HCT116 (cell line): ENCODE measurements around the gene ARL13B. TPM values are rescaled to one million over a fixed set of nuclear protein-coding genes. Genes with fewer than 3 reads are reported as not detected.
"Not testable (repeated sequence)": the region's sequence is repeated elsewhere in the genome, so short reads cannot be mapped to it uniquely, and the experiment has no call there.

ENCODE experiments used
- ATAC-seq: fragments of 200-7000 bp; cut with Tn5 transposase; 2 replicates; pipeline ENCODE4 v1.9.1; 2020; ENCODE audit warnings: mild to moderate bottlenecking, moderate library complexity
- BruUV-seq: library from RNA; stranded (reverse); fragments of 400-500 nt; replicated peaks from 2 replicates; lab custom pipeline; 2021; lab: Mats Ljungman, UMichigan
- CTCF ChIA-PET: fragments of 300-600 bp; sonication (Branson Sonifier 250); formaldehyde crosslinking; loops from one replicate; lab custom pipeline; 2021; ENCODE audit warnings: antibody characterized with exemption; lab: Charles Lee
- POLR2A ChIA-PET: fragments of 300-600, 350-600 bp; sonication (Branson Sonifier 250); formaldehyde crosslinking; loops from one replicate; lab custom pipeline; 2021; ENCODE audit warnings: antibody characterized with exemption; lab: Charles Lee
- RAD21 ChIA-PET, 2 experiments: fragments of 300-600 bp; sonication (Branson Sonifier 250); formaldehyde crosslinking; loops; one replicate each; lab custom pipeline; 2023; ENCODE audit warnings: low total read pairs in 2 of 2; ENCODE audit not compliant: uncharacterized antibody in 2 of 2, unreplicated experiment in 2 of 2, low non-redundant PET in 1 of 2; lab: Charles Lee
- DNase-seq: peaks from one replicate; pipeline ENCODE4 v3.0.0-alpha.2; 2010; ENCODE audit warnings: low read depth, low spot score
- H2AFZ ChIP-seq: fragments of 200-600 bp; shearing (Covaris generic), sonication (generic); 2 replicates; pipeline ENCODE4 v1.6.1; 2017; ENCODE audit warnings: low read depth, mixed run types, mixed read lengths, antibody characterized with exemption, low read length; ENCODE audit not compliant: poor library complexity, severe bottlenecking
- H3K27ac ChIP-seq: 2 replicates; pipeline ENCODE4 v1.5.1; 2012; ENCODE audit warnings: low read depth, low read length
- H3K27me3 ChIP-seq: fragments of 200-600 bp; sonication (generic); 2 replicates; pipeline ENCODE4 v1.6.1; 2016; ENCODE audit warnings: mixed run types, low read length, mixed read lengths; ENCODE audit not compliant: insufficient read depth
- H3K36me3 ChIP-seq, 2 experiments: fragments of 200-500 bp in 1 of 2; fragments of 200-600 bp in 1 of 2; sonication (Bioruptor generic) in 1 of 2; sonication (generic) in 1 of 2; 2 replicates each; pipeline versions ENCODE4 v1.5.1 to v1.6.1; 2014 to 2016; ENCODE audit warnings: low read length in 2 of 2, inconsistent platforms in 1 of 2, mixed read lengths in 1 of 2, mixed run types in 1 of 2; ENCODE audit not compliant: insufficient read depth in 2 of 2, control insufficient read depth in 1 of 2
- H3K4me1 ChIP-seq, 2 experiments: fragments of 200-600 bp in 1 of 2; sonication (generic) in 1 of 2; 2 replicates each; pipeline versions ENCODE4 v1.5.1 to v1.6.1; 2012 to 2017; ENCODE audit warnings: low read length in 2 of 2, inconsistent platforms in 1 of 2, mild to moderate bottlenecking in 1 of 2, mixed read lengths in 1 of 2, mixed run types in 1 of 2, moderate library complexity in 1 of 2; ENCODE audit not compliant: insufficient read depth in 2 of 2, control insufficient read depth in 1 of 2
- H3K4me2 ChIP-seq: fragments of 200-600 bp; sonication (generic); 2 replicates; pipeline ENCODE4 v1.6.1; 2017; ENCODE audit warnings: mixed run types, low read length, mixed read lengths
- H3K4me3 ChIP-seq, 2 experiments: fragments of 200-600 bp in 1 of 2; sonication (generic) in 1 of 2; replicated peaks in 1 of 2; 2 replicates each; pipeline ENCODE4 v1.5.1; 2011 to 2016; ENCODE audit warnings: low read length in 2 of 2, control low read depth in 1 of 2, low read depth in 1 of 2, mild to moderate bottlenecking in 1 of 2, mixed read lengths in 1 of 2, mixed run types in 1 of 2
- H3K79me2 ChIP-seq: fragments of 200-600 bp; sonication (generic); 2 replicates; pipeline ENCODE4 v1.6.1; 2017; ENCODE audit warnings: mild to moderate bottlenecking, mixed run types, low read length, moderate library complexity, mixed read lengths; ENCODE audit not compliant: insufficient read depth
- H3K9ac ChIP-seq: fragments of 200-600 bp; sonication (generic); 2 replicates; pipeline ENCODE4 v1.6.1; 2016; ENCODE audit warnings: low read length, mixed read lengths
- H3K9me2 ChIP-seq: fragments of 200-600 bp; sonication (generic), shearing (Covaris generic); 2 replicates; pipeline ENCODE4 v1.6.1; 2017; ENCODE audit warnings: mixed run types, mild to moderate bottlenecking, moderate library complexity; ENCODE audit not compliant: insufficient read depth
- H3K9me3 ChIP-seq, 2 experiments: fragments of 200-500 bp in 1 of 2; fragments of 200-600 bp in 1 of 2; sonication (Bioruptor generic) in 1 of 2; sonication (generic) in 1 of 2; 2 replicates each; pipeline ENCODE4 v1.6.1; 2014 to 2017; ENCODE audit warnings: low read length in 2 of 2, mixed read lengths in 2 of 2, inconsistent platforms in 1 of 2, low read depth in 1 of 2, mild to moderate bottlenecking in 1 of 2, mixed run types in 1 of 2, moderate library complexity in 1 of 2; ENCODE audit not compliant: control insufficient read depth in 1 of 2, insufficient read depth in 1 of 2
- H4K20me1 ChIP-seq: fragments of 200-600 bp; sonication (generic), shearing (Covaris generic); 2 replicates; pipeline ENCODE4 v1.6.1; 2017; ENCODE audit warnings: mixed run types, mild to moderate bottlenecking, moderate library complexity; ENCODE audit not compliant: insufficient read depth
- ELF1 ChIP-seq: IDR thresholded peaks from 2 replicates; pipeline ENCODE4 v1.6.1; 2012; ENCODE audit warnings: low read depth, borderline replicate concordance
- EZH2 ChIP-seq: fragments of 200-600 bp; sonication (generic); IDR thresholded peaks from 2 replicates; pipeline ENCODE4 v1.6.1; 2017; ENCODE audit warnings: antibody characterized with exemption, mixed run types
- SRF ChIP-seq: IDR thresholded peaks from 2 replicates; pipeline ENCODE4 v1.6.1; 2012; ENCODE audit warnings: low read depth
- ZNF274 ChIP-seq: fragments of 200-500 bp; sonication (Bioruptor generic); IDR thresholded peaks from 2 replicates; pipeline ENCODE4 v1.6.1; 2014; ENCODE audit warnings: mild to moderate bottlenecking, low read depth, low read length, inconsistent platforms
- intact Hi-C: fragments of 100-400 bp; cut with micrococcal nuclease; formaldehyde crosslinking; loops from 2 replicates; pipeline ENCODE4 v1.10.0; 2022
- total RNA-seq: library from RNA; stranded (reverse); gene quantifications from one replicate; pipeline ENCODE4 v1.2.1, GENCODE V29; 2021; ENCODE audit not compliant: unreplicated experiment

The ARL13B gene
- total RNA-seq, 1 experiment from 2014 or later, result 8.2 TPM

DNA sequence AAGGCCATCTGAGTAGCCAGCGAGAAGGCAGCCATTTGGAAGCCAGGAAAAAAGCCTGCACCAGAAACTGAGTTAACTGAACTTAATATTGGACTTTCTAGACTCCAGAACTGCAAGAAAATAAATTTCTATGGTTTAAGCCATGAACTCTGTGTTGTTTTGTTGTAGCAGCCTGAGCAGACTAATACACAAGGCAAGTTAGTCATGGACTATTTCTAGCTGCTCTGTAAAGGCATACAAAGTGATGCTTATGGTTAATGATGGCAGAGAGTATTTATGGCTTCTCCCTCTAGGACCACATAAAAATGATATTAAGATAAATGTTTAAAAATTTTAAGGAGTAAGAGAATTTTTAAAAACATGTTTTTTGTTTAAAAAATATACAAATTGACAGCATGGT, 43.4 kb upstream of the ARL13B start:
- no peak for DNase-seq
- Histone ChIP-seq H3K9me2 (no peaks in the 10 kb centered on the region), H3K4me1 (no peaks in the 10 kb centered on the region), H3K27ac (no peak overlapping the region), H3K4me2 (no peak overlapping the region), H2AFZ (no peak overlapping the region), H3K9ac (no peak overlapping the region), H3K4me3 (no peak overlapping the region)
- no peak for TF ChIP-seq SRF
- no peak for TF ChIP-seq ZNF274
- no peak for TF ChIP-seq ELF1
- no peak for TF ChIP-seq EZH2
- TF ChIP-seq, all 23 proteins: peak for 0
- ChIA-PET POLR2A (no interaction called here), RAD21 (no interaction called here), CTCF (no interaction called here)
- intact Hi-C loops, result no loop called here
- no TSS peak for BruUV-seq
- Histone ChIP-seq H4K20me1 (no peaks in the 10 kb centered on the region), H3K27me3 (no peaks in the 10 kb centered on the region), H3K36me3 (no peaks in the 10 kb centered on the region), H3K79me2 (no peaks in the 10 kb centered on the region), H3K9me3 (no peaks in the 10 kb centered on the region)
- ATAC-seq, result no peak

DNA sequence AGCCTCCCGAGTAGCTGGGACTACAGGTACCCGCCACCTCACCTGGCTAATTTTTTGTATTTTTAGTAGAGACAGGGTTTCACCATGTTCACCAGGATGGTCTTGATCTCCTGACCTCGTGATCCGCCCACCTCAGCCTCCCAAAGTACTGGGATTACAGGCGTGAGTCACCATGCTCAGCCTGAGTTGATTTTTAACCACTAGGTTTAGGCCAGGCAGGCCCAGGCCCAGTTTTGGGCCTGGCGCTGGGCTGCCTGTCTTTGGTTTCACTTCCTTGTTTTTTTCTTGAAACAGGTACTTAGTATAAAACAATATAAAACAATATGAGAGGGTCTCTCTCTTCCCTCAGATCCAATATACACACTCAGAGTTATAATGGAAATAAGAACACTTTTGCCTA, 42.5 kb upstream of the ARL13B start:
- H2AFZ ChIP-seq, H3K27me3 ChIP-seq, H3K4me2 ChIP-seq, H3K36me3 ChIP-seq, H3K9me2 ChIP-seq, H3K9me3 ChIP-seq, H3K4me1 ChIP-seq, RAD21 ChIA-PET, POLR2A ChIA-PET, H3K9ac ChIP-seq, intact Hi-C loops, H3K79me2 ChIP-seq, H3K4me3 ChIP-seq, H4K20me1 ChIP-seq, DNase-seq, CTCF ChIA-PET, BruUV-seq, ATAC-seq, H3K27ac ChIP-seq: not testable (repeated sequence)

DNA sequence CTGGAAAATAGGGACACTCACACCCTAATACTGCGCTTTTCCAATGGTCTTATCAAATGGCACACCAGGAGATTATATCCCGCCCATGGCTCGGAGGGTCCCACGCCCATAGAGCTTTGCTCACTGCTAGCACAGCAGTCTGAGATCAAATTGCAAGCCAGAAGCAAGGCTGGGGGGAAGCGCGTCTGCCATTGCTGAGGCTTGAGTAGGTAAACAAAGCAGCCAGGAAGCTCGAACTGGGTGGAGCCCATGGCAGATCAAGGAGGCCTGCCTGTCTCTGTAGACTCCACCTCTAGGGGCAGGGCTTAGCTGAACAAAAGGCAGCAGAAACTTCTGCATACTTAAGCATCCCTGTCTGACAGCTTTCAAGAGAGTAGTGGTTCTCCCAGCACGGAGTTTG, 30.0 kb upstream of the ARL13B start:
- POLR2A ChIA-PET, DNase-seq, H3K27me3 ChIP-seq, H3K27ac ChIP-seq, intact Hi-C loops, H3K4me3 ChIP-seq, H3K79me2 ChIP-seq, RAD21 ChIA-PET, H2AFZ ChIP-seq, H3K9me2 ChIP-seq, H3K4me2 ChIP-seq, BruUV-seq, H3K9ac ChIP-seq, H4K20me1 ChIP-seq, CTCF ChIA-PET, H3K4me1 ChIP-seq, H3K9me3 ChIP-seq, ATAC-seq, H3K36me3 ChIP-seq: not testable (repeated sequence)
